H1 (cell line): ENCODE measurements around the gene MYG1. TPM values are rescaled to one million over a fixed set of nuclear protein-coding genes. Genes with fewer than 3 reads are reported as not detected.

Experiments
- CTCF ChIA-PET: fragments of 300-600 bp; sonication (Branson Sonifier 250); formaldehyde crosslinking; loops from one replicate; lab custom pipeline; 2021; ENCODE audit not compliant: partially characterized antibody; lab: Charles Lee
- POLR2A ChIA-PET: fragments of 300-600 bp; sonication (Branson Sonifier 250); formaldehyde crosslinking; loops from one replicate; lab custom pipeline; 2021; ENCODE audit warnings: inconsistent platforms; ENCODE audit not compliant: partially characterized antibody; lab: Charles Lee
- DNase-seq, 2 experiments: peaks; one replicate each; pipeline versions ENCODE4 v3.0.0 to v3.0.0-alpha.2; 2010 to 2022; ENCODE audit warnings: low spot score in 2 of 2, low read depth in 1 of 2, mixed read lengths in 1 of 2
- FAIRE-seq: peaks from 2 replicates; lab custom pipeline; 2011; peaks lifted over from hg19 to GRCh38; lab: Jason Lieb, UNC
- H2AFZ ChIP-seq: 2 replicates; pipeline ENCODE4 v1.8.1; 2012; ENCODE audit warnings: low read length, inconsistent platforms
- H2AK5ac ChIP-seq: 2 replicates; pipeline ENCODE4 v1.6.1; 2013; ENCODE audit warnings: low read depth, low read length
- H2BK120ac ChIP-seq: replicated peaks from 2 replicates; pipeline ENCODE3; 2013; ENCODE audit warnings: low read depth, low read length, inconsistent platforms
- H2BK12ac ChIP-seq: 2 replicates; pipeline ENCODE4 v1.6.1; 2013; ENCODE audit warnings: low read depth, low read length
- H2BK15ac ChIP-seq: 2 replicates; pipeline ENCODE4 v1.6.1; 2013; ENCODE audit warnings: low read length
- H2BK20ac ChIP-seq: 2 replicates; pipeline ENCODE4 v1.6.1; 2013; ENCODE audit warnings: low read length
- H2BK5ac ChIP-seq: 2 replicates; pipeline ENCODE4 v1.6.1; 2013; ENCODE audit warnings: low read depth, low read length
- H3K14ac ChIP-seq: 2 replicates; pipeline ENCODE4 v1.6.1; 2013; ENCODE audit warnings: inconsistent platforms; ENCODE audit not compliant: insufficient read length
- H3K18ac ChIP-seq: 2 replicates; pipeline ENCODE4 v1.6.1; 2013; ENCODE audit warnings: low read length; ENCODE audit errors: extremely low read depth
- H3K23ac ChIP-seq: 2 replicates; pipeline ENCODE4 v1.6.1; 2013; ENCODE audit warnings: inconsistent platforms; ENCODE audit not compliant: insufficient read length
- H3K23me2 ChIP-seq: 2 replicates; pipeline ENCODE4 v1.6.1; 2013; ENCODE audit warnings: low read depth, low read length
- H3K27ac ChIP-seq: 2 replicates; pipeline ENCODE4 v1.6.1; 2011; ENCODE audit warnings: low read depth, low read length, inconsistent platforms
- H3K27me3 ChIP-seq, 4 experiments: replicated peaks in 1 of 4; 1 replicate in 1 of 4; 2 replicates in 3 of 4; pipeline versions ENCODE4 v1.6.1 to v1.8.1; 2011 to 2013; ENCODE audit warnings: low read length in 3 of 4, mild to moderate bottlenecking in 3 of 4, inconsistent platforms in 2 of 4, mixed read lengths in 2 of 4, moderate library complexity in 1 of 4; ENCODE audit not compliant: control insufficient read depth in 3 of 4, insufficient read depth in 3 of 4; ENCODE audit errors: extremely low read depth in 1 of 4
- H3K36me3 ChIP-seq, 4 experiments: 2 replicates each; pipeline versions ENCODE4 v1.6.1 to v1.8.1; 2011 to 2013; ENCODE audit warnings: mild to moderate bottlenecking in 4 of 4, low read length in 3 of 4, moderate library complexity in 2 of 4, control low read depth in 1 of 4, inconsistent platforms in 1 of 4; ENCODE audit not compliant: insufficient read depth in 4 of 4, control insufficient read depth in 2 of 4
- H3K4ac ChIP-seq: replicated peaks from 2 replicates; pipeline ENCODE3; 2013; ENCODE audit warnings: low read length, low read depth, mixed read lengths, inconsistent platforms; ENCODE audit not compliant: insufficient read length
- H3K4me1 ChIP-seq, 4 experiments: replicated peaks in 1 of 4; 1 replicate in 1 of 4; 2 replicates in 3 of 4; pipeline versions ENCODE4 v1.6.1 to v1.8.1; 2011 to 2013; ENCODE audit warnings: low read length in 3 of 4, inconsistent platforms in 2 of 4, mixed read lengths in 1 of 4; ENCODE audit not compliant: insufficient read depth in 4 of 4, control insufficient read depth in 3 of 4
- H3K4me2 ChIP-seq, 2 experiments: 2 replicates each; pipeline versions ENCODE4 v1.6.1 to v1.8.1; 2011 to 2013; ENCODE audit warnings: low read depth in 2 of 2, low read length in 2 of 2, control low read depth in 1 of 2, inconsistent platforms in 1 of 2, mild to moderate bottlenecking in 1 of 2; ENCODE audit not compliant: insufficient read depth in 1 of 2
- H3K4me3 ChIP-seq, 4 experiments: fragments of 200-600, 300-600 bp in 1 of 4; sonication (generic), shearing (Covaris generic), sonication (Bioruptor Twin) in 1 of 4; 2 replicates each; pipeline versions ENCODE4 v1.5.1 to v1.8.1; 2011 to 2016; ENCODE audit warnings: low read length in 4 of 4, low read depth in 3 of 4, control low read depth in 2 of 4, inconsistent platforms in 2 of 4, mild to moderate bottlenecking in 2 of 4, mixed read lengths in 1 of 4, moderate library complexity in 1 of 4; ENCODE audit not compliant: insufficient read depth in 2 of 4; ENCODE audit errors: extremely low read depth in 1 of 4
- H3K56ac ChIP-seq: replicated peaks from 2 replicates; pipeline ENCODE3; 2013; ENCODE audit warnings: low read depth, mild to moderate bottlenecking, mixed read lengths, low read length, inconsistent platforms; ENCODE audit not compliant: insufficient read length
- H3K79me1 ChIP-seq: 2 replicates; pipeline ENCODE4 v1.6.1; 2013; ENCODE audit warnings: low read depth, low read length, control low read depth
- H3K79me2 ChIP-seq, 2 experiments: 2 replicates each; pipeline versions ENCODE4 v1.6.1 to v1.8.1; 2012 to 2013; ENCODE audit warnings: low read length in 2 of 2, mild to moderate bottlenecking in 2 of 2, inconsistent platforms in 1 of 2; ENCODE audit not compliant: insufficient read depth in 2 of 2, control insufficient read depth in 1 of 2
- H3K9ac ChIP-seq, 4 experiments: replicated peaks in 1 of 4; 1 replicate in 1 of 4; 2 replicates in 3 of 4; pipeline versions ENCODE4 v1.6.1 to v1.8.1; 2011 to 2013; ENCODE audit warnings: low read depth in 3 of 4, low read length in 3 of 4, control low read depth in 2 of 4, mild to moderate bottlenecking in 2 of 4, moderate library complexity in 2 of 4, inconsistent platforms in 1 of 4; ENCODE audit errors: extremely low read depth in 1 of 4
- H3K9me3 ChIP-seq, 2 experiments: 2 replicates each; pipeline versions ENCODE4 v1.6.1 to v1.8.1; 2012 to 2013; ENCODE audit warnings: mild to moderate bottlenecking in 2 of 2, moderate library complexity in 2 of 2, control low read depth in 1 of 2, inconsistent platforms in 1 of 2, low read depth in 1 of 2, low read length in 1 of 2, mixed read lengths in 1 of 2; ENCODE audit not compliant: insufficient read depth in 2 of 2
- H4K20me1 ChIP-seq, 2 experiments: replicated peaks in 1 of 2; 2 replicates each; pipeline versions ENCODE3 to v1.8.1; 2011 to 2013; ENCODE audit warnings: inconsistent platforms in 2 of 2, low read length in 2 of 2, mild to moderate bottlenecking in 1 of 2; ENCODE audit not compliant: insufficient read depth in 2 of 2, control insufficient read depth in 1 of 2
- H4K5ac ChIP-seq: 2 replicates; pipeline ENCODE4 v1.6.1; 2013; ENCODE audit warnings: low read length, low read depth, mixed read lengths, inconsistent platforms; ENCODE audit not compliant: insufficient read length
- H4K8ac ChIP-seq: 2 replicates; pipeline ENCODE4 v1.8.0; 2013; ENCODE audit warnings: mild to moderate bottlenecking, moderate library complexity, low read length, inconsistent platforms; ENCODE audit not compliant: insufficient read depth; ENCODE audit errors: extremely low read depth
- H4K91ac ChIP-seq: replicated peaks from 2 replicates; pipeline ENCODE3; 2013; ENCODE audit warnings: low read length, mixed read lengths, inconsistent platforms; ENCODE audit not compliant: insufficient read length
- BRCA1 ChIP-seq: IDR thresholded peaks from 2 replicates; pipeline ENCODE4 v1.6.1; 2012; ENCODE audit warnings: low read depth, low read length, improper control_type of control experiment
- JUN ChIP-seq: IDR thresholded peaks from 2 replicates; pipeline ENCODE4 v1.6.1; 2011; ENCODE audit warnings: low read depth, mild to moderate bottlenecking, improper control_type of control experiment, low read length
- POLR2A ChIP-seq, 2 experiments: IDR thresholded peaks; 1 replicate in 1 of 2; 2 replicates in 1 of 2; pipeline ENCODE4 v1.6.1; 2011; ENCODE audit warnings: low read depth in 2 of 2, low read length in 2 of 2, mild to moderate bottlenecking in 2 of 2; ENCODE audit errors: control extremely low read depth in 1 of 2
- POLR2AphosphoS5 ChIP-seq: IDR thresholded peaks from 2 replicates; pipeline ENCODE4 v1.6.1; 2011; ENCODE audit warnings: low read depth, low read length
- TBP ChIP-seq: IDR thresholded peaks from 2 replicates; pipeline ENCODE4 v1.6.1; 2011; ENCODE audit warnings: low read depth, low read length, improper control_type of control experiment
- TCF12 ChIP-seq: IDR thresholded peaks from 2 replicates; pipeline ENCODE4 v1.6.1; 2011; ENCODE audit warnings: low read depth, mild to moderate bottlenecking, low read length
- YY1 ChIP-seq: IDR thresholded peaks from 2 replicates; pipeline ENCODE4 v1.6.1; 2011; ENCODE audit warnings: low read depth, mild to moderate bottlenecking, low read length
- WGBS, 2 experiments: shearing (Covaris generic) in 1 of 2; methylation state at CpG; one replicate each; pipeline versions ENCODE4 v1.1.6 to v1.1.7; 2013 to 2015; ENCODE audit warnings: low lambda C conversion rate in 2 of 2, mixed read lengths in 2 of 2, inconsistent platforms in 1 of 2, low coverage in 1 of 2, missing lambda C conversion rate in 1 of 2; ENCODE audit not compliant: insufficient replicate concordance in 2 of 2, insufficient coverage in 1 of 2, insufficient read length in 1 of 2; ENCODE audit errors: extremely low coverage in 1 of 2, missing lambda C conversion rate in 1 of 2; 5-methylcytosine and 5-hydroxymethylcytosine counted together
- polyA plus RNA-seq, 7 experiments: library from polyadenylated mRNA; depleted of rRNA in 3 of 7; stranded (reverse) in 5 of 7; unstranded in 2 of 7; fragments of >200 nt in 5 of 7; fragments of 200-250 nt in 2 of 7; gene quantifications; 1 replicate in 5 of 7; 2 replicates in 1 of 7; 4 replicates in 1 of 7; pipeline versions ENCODE4 v1.2.1 to v1.2.3, GENCODE V29; 2011 to 2013; ENCODE audit warnings: missing spikeins in 2 of 7, mixed read lengths in 2 of 7
- total RNA-seq: library from RNA; stranded (reverse); fragmentation: NEBNext Ultra II Directional; extraction: Animal tissue kit (Norgen Biotek cat#: 25700); gene quantifications from 2 replicates; pipeline ENCODE4 v1.2.1, GENCODE V29; 2021
- TF ChIP-seq, protein P1 (sequence below): IDR thresholded peaks from 2 replicates; pipeline ENCODE4 v1.6.1; 2012; ENCODE audit warnings: inconsistent platforms

The MYG1 gene
- total and polyA plus RNA-seq, 2 of the 8 experiments (the other 6 are each of a cell fraction or from before 2014, with no cell fraction given), result 83.3 to 104 TPM

DNA sequence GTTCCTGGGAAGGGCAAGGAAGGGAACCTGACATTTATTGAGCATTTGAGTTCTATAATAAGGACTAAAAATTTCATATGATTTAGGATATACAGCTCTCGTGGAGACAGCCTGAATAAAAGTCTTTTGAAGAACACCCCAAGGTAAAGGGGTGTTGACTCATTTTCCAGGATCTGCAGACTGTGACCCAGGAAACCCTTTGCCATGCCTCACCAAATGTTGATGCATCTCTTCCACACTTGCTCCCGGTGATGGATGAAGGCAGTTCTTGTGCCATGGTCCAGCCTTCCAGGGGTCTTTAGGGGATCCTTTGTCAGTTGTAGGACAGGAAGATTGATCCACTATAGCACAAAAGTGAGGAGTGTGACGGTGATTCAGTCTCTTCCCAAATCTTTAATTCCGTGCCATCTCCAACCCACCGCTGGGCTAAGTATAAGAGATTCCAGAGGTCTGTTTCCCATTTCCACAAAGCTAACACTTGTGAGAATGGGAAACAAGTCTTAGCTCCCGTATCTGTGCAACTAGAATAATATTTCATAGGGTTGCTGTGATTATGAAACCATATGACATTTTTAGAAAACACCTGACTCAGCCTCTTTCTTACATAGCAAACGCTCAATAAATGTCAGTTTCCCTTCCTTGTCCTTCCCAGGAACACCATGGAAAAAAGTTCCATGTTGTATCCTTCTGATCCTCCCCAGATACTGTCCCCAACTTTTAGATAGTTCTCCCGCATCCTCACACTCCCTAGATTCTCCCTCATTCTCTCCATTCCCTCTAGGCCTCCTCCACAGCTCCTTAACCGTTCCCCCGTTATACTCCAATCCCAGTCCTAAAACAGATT, 21.1 kb downstream of the MYG1 start:
- POLR2A ChIA-PET, result interaction anchor here (0.6 to 8.0 kb wide), 44 partner anchors 8 to 260 kb away, joined by 3 to 51 read pairs (median 4); partner anchors contain the start of genes ESPL1, MAP3K12, MYG1 and PFDN5
- peaks cover 0 to 21% (median 9%) of the 10 kb centered on the region in 4 experiments; a peak in 5 of 8 replicates for H3K36me3 ChIP-seq
- no peak for TF ChIP-seq YY1
- no peak for TF ChIP-seq POLR2AphosphoS5
- no peak for TF ChIP-seq POLR2A (IDR thresholded peaks at IDR 0.05; ENCODE audit: control extremely low read depth in 1 of 2, low read depth in 2 of 2, low read length in 2 of 2)
- TF ChIP-seq TCF12, result no peak
- TF ChIP-seq BRCA1, result no peak
- TF ChIP-seq JUN, result no peak
- TF ChIP-seq, protein P1, sequence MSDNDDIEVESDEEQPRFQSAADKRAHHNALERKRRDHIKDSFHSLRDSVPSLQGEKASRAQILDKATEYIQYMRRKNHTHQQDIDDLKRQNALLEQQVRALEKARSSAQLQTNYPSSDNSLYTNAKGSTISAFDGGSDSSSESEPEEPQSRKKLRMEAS, result no peak
- no peak for TF ChIP-seq TBP

More for the DNA sequence above, 21.1 kb downstream of the MYG1 start:
- DNase-seq, result no peak
- no peak overlapping the region for H2BK5ac ChIP-seq
- peaks cover 2% of the 10 kb centered on the region; the same call in 1 of the 2 replicates for H3K23me2 ChIP-seq
- H2BK20ac ChIP-seq, result no peak overlapping the region
- H4K20me1 ChIP-seq, result peaks cover 0 to 2% of the 10 kb centered on the region in 2 experiments
- no peak overlapping the region for H3K18ac ChIP-seq
- H3K79me2 ChIP-seq, result no peaks in the 10 kb centered on the region
- H4K8ac ChIP-seq, result no peak overlapping the region
- CTCF ChIA-PET, result interaction anchor here (0.6 to 21.2 kb wide), 49 partner anchors 10 to 356 kb away, joined by 3 to 381 read pairs (median 5); partner anchors contain the start of genes ATP5MC2, ESPL1, MYG1 and NPFF
- peaks cover 0 to 24% (median 17%) of the 10 kb centered on the region in 4 experiments; a peak in 6 of 7 replicates for H3K27me3 ChIP-seq
- H2BK12ac ChIP-seq, result no peak overlapping the region
- no peaks in the 10 kb centered on the region for H3K9me3 ChIP-seq
- H4K91ac ChIP-seq, result no peak overlapping the region
- H3K4me1 ChIP-seq, result peaks cover 0 to 10% (median 6%) of the 10 kb centered on the region in 4 experiments; a peak in 5 of 7 replicates
- no peak overlapping the region for H2BK120ac ChIP-seq
- H3K4me2 ChIP-seq, result peak overlapping the region; percentile 62 to 87
- no peak for FAIRE-seq
- no peak overlapping the region for H2AK5ac ChIP-seq
- H3K9ac ChIP-seq, result peak overlapping the region in 1 of 4 experiments; percentile 34; a peak in 3 of 7 replicates
- H3K79me1 ChIP-seq, result no peaks in the 10 kb centered on the region
- H3K56ac ChIP-seq, result peak overlapping the region; percentile 24
- 62% methylated on average over 10 of the region's 10 CpGs; no CpG with 5 or more reads in 1 of the 2 experiments for WGBS, 2 experiments
- peak overlapping the region; percentile 71 to 97 (median 94) for H3K4me3 ChIP-seq
- H2AFZ ChIP-seq, result no peak overlapping the region
- H3K14ac ChIP-seq, result no peak overlapping the region
- H4K5ac ChIP-seq, result no peak overlapping the region
- H3K23ac ChIP-seq, result no peak overlapping the region
- H2BK15ac ChIP-seq, result no peak overlapping the region
- H3K27ac ChIP-seq, result no peak overlapping the region; the same call in 1 of the 2 replicates
- H3K4ac ChIP-seq, result no peak overlapping the region
